ENCODE data around the gene C1orf105. TPM values are rescaled to one million over a fixed set of nuclear protein-coding genes. Genes with fewer than 3 reads are reported as not detected.

Gene C1orf105
- total and polyA plus RNA-seq, 2 of the 13 experiments (the other 11 are each of a cell fraction or from before 2014, with no cell fraction given), result 0.15 to 0.45 TPM

GRCh38 chr1:172449585-172450523, 29.4 kb downstream of the C1orf105 start (continued):
- TF ChIP-seq, protein P1, sequence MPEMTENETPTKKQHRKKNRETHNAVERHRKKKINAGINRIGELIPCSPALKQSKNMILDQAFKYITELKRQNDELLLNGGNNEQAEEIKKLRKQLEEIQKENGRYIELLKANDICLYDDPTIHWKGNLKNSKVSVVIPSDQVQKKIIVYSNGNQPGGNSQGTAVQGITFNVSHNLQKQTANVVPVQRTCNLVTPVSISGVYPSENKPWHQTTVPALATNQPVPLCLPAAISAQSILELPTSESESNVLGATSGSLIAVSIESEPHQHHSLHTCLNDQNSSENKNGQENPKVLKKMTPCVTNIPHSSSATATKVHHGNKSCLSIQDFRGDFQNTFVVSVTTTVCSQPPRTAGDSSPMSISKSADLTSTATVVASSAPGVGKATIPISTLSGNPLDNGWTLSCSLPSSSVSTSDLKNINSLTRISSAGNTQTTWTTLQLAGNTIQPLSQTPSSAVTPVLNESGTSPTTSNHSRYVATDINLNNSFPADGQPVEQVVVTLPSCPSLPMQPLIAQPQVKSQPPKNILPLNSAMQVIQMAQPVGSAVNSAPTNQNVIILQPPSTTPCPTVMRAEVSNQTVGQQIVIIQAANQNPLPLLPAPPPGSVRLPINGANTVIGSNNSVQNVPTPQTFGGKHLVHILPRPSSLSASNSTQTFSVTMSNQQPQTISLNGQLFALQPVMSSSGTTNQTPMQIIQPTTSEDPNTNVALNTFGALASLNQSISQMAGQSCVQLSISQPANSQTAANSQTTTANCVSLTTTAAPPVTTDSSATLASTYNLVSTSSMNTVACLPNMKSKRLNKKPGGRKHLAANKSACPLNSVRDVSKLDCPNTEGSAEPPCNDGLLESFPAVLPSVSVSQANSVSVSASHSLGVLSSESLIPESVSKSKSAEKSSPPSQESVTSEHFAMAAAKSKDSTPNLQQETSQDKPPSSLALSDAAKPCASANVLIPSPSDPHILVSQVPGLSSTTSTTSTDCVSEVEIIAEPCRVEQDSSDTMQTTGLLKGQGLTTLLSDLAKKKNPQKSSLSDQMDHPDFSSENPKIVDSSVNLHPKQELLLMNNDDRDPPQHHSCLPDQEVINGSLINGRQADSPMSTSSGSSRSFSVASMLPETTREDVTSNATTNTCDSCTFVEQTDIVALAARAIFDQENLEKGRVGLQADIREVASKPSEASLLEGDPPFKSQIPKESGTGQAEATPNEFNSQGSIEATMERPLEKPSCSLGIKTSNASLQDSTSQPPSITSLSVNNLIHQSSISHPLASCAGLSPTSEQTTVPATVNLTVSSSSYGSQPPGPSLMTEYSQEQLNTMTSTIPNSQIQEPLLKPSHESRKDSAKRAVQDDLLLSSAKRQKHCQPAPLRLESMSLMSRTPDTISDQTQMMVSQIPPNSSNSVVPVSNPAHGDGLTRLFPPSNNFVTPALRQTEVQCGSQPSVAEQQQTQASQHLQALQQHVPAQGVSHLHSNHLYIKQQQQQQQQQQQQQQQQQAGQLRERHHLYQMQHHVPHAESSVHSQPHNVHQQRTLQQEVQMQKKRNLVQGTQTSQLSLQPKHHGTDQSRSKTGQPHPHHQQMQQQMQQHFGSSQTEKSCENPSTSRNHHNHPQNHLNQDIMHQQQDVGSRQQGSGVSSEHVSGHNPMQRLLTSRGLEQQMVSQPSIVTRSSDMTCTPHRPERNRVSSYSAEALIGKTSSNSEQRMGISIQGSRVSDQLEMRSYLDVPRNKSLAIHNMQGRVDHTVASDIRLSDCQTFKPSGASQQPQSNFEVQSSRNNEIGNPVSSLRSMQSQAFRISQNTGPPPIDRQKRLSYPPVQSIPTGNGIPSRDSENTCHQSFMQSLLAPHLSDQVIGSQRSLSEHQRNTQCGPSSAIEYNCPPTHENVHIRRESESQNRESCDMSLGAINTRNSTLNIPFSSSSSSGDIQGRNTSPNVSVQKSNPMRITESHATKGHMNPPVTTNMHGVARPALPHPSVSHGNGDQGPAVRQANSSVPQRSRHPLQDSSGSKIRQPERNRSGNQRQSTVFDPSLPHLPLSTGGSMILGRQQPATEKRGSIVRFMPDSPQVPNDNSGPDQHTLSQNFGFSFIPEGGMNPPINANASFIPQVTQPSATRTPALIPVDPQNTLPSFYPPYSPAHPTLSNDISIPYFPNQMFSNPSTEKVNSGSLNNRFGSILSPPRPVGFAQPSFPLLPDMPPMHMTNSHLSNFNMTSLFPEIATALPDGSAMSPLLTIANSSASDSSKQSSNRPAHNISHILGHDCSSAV (CRISPR knock-in tag; IDR thresholded peaks at IDR 0.05; ENCODE audit: borderline replicate concordance), result no peak
- TF ChIP-seq YEATS4 (CRISPR knock-in tag; IDR thresholded peaks at IDR 0.05; ENCODE audit: borderline replicate concordance) (peak; percentile 44; the same call in 1 of the 2 replicates), ELK4 (CRISPR knock-in tag; IDR thresholded peaks at IDR 0.05; ENCODE audit: borderline replicate concordance) (no peak), SP4 (CRISPR knock-in tag; IDR thresholded peaks at IDR 0.05) (peak; percentile 21), ZNF253 (CRISPR knock-in tag; IDR thresholded peaks at IDR 0.05; ENCODE audit: borderline replicate concordance) (no peak; the same call in 1 of the 2 replicates), SMYD3 (CRISPR knock-in tag; IDR thresholded peaks at IDR 0.05) (0 out of 2 replicates have a peak, but pooled peaks have one; percentile 58), ZNF737 (CRISPR knock-in tag; IDR thresholded peaks at IDR 0.05; ENCODE audit: borderline replicate concordance) (0 out of 2 replicates have a peak, but pooled peaks have one; percentile 63), ZNF75D (CRISPR knock-in tag; IDR thresholded peaks at IDR 0.05; ENCODE audit: borderline replicate concordance) (no peak), POLR2AphosphoS5 (IDR thresholded peaks at IDR 0.05; ENCODE audit: low read depth, low read length) (peak; percentile 57), ZNF746 (CRISPR knock-in tag; IDR thresholded peaks at IDR 0.05) (0 out of 2 replicates have a peak, but pooled peaks have one; percentile 17), ZNF761 (CRISPR knock-in tag; conservative IDR thresholded peaks at IDR 0.05) (peak; percentile 25; the same call in 1 of the 2 replicates), HOXD1 (CRISPR knock-in tag; IDR thresholded peaks at IDR 0.05) (no peak; the same call in 1 of the 2 replicates)
- TF ChIP-seq, protein P2, sequence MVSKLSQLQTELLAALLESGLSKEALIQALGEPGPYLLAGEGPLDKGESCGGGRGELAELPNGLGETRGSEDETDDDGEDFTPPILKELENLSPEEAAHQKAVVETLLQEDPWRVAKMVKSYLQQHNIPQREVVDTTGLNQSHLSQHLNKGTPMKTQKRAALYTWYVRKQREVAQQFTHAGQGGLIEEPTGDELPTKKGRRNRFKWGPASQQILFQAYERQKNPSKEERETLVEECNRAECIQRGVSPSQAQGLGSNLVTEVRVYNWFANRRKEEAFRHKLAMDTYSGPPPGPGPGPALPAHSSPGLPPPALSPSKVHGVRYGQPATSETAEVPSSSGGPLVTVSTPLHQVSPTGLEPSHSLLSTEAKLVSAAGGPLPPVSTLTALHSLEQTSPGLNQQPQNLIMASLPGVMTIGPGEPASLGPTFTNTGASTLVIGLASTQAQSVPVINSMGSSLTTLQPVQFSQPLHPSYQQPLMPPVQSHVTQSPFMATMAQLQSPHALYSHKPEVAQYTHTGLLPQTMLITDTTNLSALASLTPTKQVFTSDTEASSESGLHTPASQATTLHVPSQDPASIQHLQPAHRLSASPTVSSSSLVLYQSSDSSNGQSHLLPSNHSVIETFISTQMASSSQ (IDR thresholded peaks at IDR 0.05; ENCODE audit: low read depth), result 0 out of 2 replicates have a peak, but pooled peaks have one; percentile 10
- TF ChIP-seq, protein P2 (CRISPR knock-in tag; IDR thresholded peaks at IDR 0.05; ENCODE audit: borderline replicate concordance), result no peak

Measured in HepG2 (cell line).